ENCODE results near the gene KPNA1. TPM values are rescaled to one million over a fixed set of nuclear protein-coding genes. Genes with fewer than 3 reads are reported as not detected.

The KPNA1 gene
- total and polyA plus RNA-seq, 2 of the 13 experiments (the other 11 are each of a cell fraction or from before 2014, with no cell fraction given), result 15.4 to 30.0 TPM

- no peak for TF ChIP-seq NFAT5 (CRISPR knock-in tag; IDR thresholded peaks at IDR 0.05)
- no peak; the same call in 1 of the 2 replicates for TF ChIP-seq KLF12 (CRISPR knock-in tag; IDR thresholded peaks at IDR 0.05; ENCODE audit: borderline replicate concordance)
- peak; percentile 71 for TF ChIP-seq ZFP37 (CRISPR knock-in tag; IDR thresholded peaks at IDR 0.05; ENCODE audit: borderline replicate concordance)
- TF ChIP-seq GMEB1 (CRISPR knock-in tag; IDR thresholded peaks at IDR 0.05; ENCODE audit: borderline replicate concordance), result peak; percentile 38; the same call in 1 of the 2 replicates
- no peak for TF ChIP-seq BRCA1 (CRISPR knock-in tag; IDR thresholded peaks at IDR 0.05)
- peak; percentile 26; the same call in 1 of the 2 replicates for TF ChIP-seq ZNF441 (CRISPR knock-in tag; IDR thresholded peaks at IDR 0.05; ENCODE audit: borderline replicate concordance)
- peak; percentile 74 for TF ChIP-seq SNAI1 (CRISPR knock-in tag; IDR thresholded peaks at IDR 0.05; ENCODE audit: borderline replicate concordance)
- 0 out of 2 replicates have a peak, but pooled peaks have one; percentile 60 for TF ChIP-seq ZBTB43 (CRISPR knock-in tag; conservative IDR thresholded peaks at IDR 0.05)
- TF ChIP-seq ZSCAN9 (CRISPR knock-in tag; IDR thresholded peaks at IDR 0.05; ENCODE audit: borderline replicate concordance), result 0 out of 2 replicates have a peak, but pooled peaks have one; percentile 11
- no peak for TF ChIP-seq ATRX (CRISPR knock-in tag; IDR thresholded peaks at IDR 0.05; ENCODE audit: borderline replicate concordance)
- TF ChIP-seq CREB3 (CRISPR knock-in tag; IDR thresholded peaks at IDR 0.05), result no peak
- TF ChIP-seq MYPOP (CRISPR knock-in tag; IDR thresholded peaks at IDR 0.05), result peak; percentile 96
- TF ChIP-seq ETV5 (CRISPR knock-in tag; IDR thresholded peaks at IDR 0.05; ENCODE audit: borderline replicate concordance), result no peak
- no peak for TF ChIP-seq ZNF354B (CRISPR knock-in tag; IDR thresholded peaks at IDR 0.05)
- peak; percentile 81 for TF ChIP-seq MTERF4 (CRISPR knock-in tag; IDR thresholded peaks at IDR 0.05)
- no peak for TF ChIP-seq SETDB1 (CRISPR knock-in tag; IDR thresholded peaks at IDR 0.05; ENCODE audit: borderline replicate concordance)
Observed at GRCh38 chr3:122564155-122564912, 49.6 kb upstream of the KPNA1 start, which contains the start of the genes DTX3L and PARP9 (continued).

All from HepG2 (cell line).